Natural killer cell (primary cell): ENCODE results near the gene NCSTN. TPM values are rescaled to one million over a fixed set of nuclear protein-coding genes. Genes with fewer than 3 reads are reported as not detected.

Source experiments
- ATAC-seq, 3 donors: fragments of 150-1000 bp in 2 of 3; fragments of 200-7000 bp in 1 of 3; cut with Tn5 transposase; 1 replicate in 1 of 3; 2 replicates in 2 of 3; pipeline ENCODE4 v1.10.0; 2021; ENCODE audit warnings: mild to moderate bottlenecking in 2 of 3, moderate library complexity in 2 of 3
- DNase-seq, 2 donors: peaks; one replicate each; pipeline versions ENCODE4 v3.0.0 to v3.0.0-alpha.2; 2013 to 2021; ENCODE audit warnings: mixed read lengths in 1 of 2
- H3K27ac ChIP-seq: one replicate; pipeline ENCODE4 v1.5.1; 2013; ENCODE audit warnings: mild to moderate bottlenecking, low read length
- H3K27me3 ChIP-seq: one replicate; pipeline ENCODE4 v1.6.1; 2013; ENCODE audit warnings: low read length; ENCODE audit not compliant: control insufficient read depth, insufficient read depth
- H3K36me3 ChIP-seq: one replicate; pipeline ENCODE4 v1.6.1; 2013; ENCODE audit warnings: low read length; ENCODE audit not compliant: control insufficient read depth, insufficient read depth
- H3K4me1 ChIP-seq: one replicate; pipeline ENCODE4 v1.6.1; 2013; ENCODE audit warnings: low read length; ENCODE audit not compliant: control insufficient read depth, insufficient read depth
- H3K4me3 ChIP-seq: one replicate; pipeline ENCODE4 v1.5.1; 2013; ENCODE audit warnings: low read length
- H3K9me3 ChIP-seq: one replicate; pipeline ENCODE4 v1.6.1; 2013; ENCODE audit warnings: low read length; ENCODE audit not compliant: control insufficient read depth, insufficient read depth
- H3K27ac Mint-ChIP-seq, 2 donors: one replicate each; pipeline ENCODE4 v1.8.0; 2022; ENCODE audit warnings: mild to moderate bottlenecking in 2 of 2, mixed read lengths in 2 of 2, moderate library complexity in 1 of 2
- H3K27me3 Mint-ChIP-seq, 2 donors: one replicate each; pipeline ENCODE4 v1.8.0; 2022; ENCODE audit warnings: low read depth in 2 of 2, mixed read lengths in 2 of 2
- H3K36me3 Mint-ChIP-seq: one replicate; pipeline ENCODE4 v1.8.0; 2022; ENCODE audit warnings: mixed read lengths
- H3K4me1 Mint-ChIP-seq, 2 donors: one replicate each; pipeline ENCODE4 v1.8.0; 2022; ENCODE audit warnings: mixed read lengths in 2 of 2
- H3K4me3 Mint-ChIP-seq: one replicate; pipeline ENCODE4 v1.8.0; 2022; ENCODE audit warnings: mild to moderate bottlenecking, moderate library complexity, mixed read lengths
- H3K9me3 Mint-ChIP-seq, 2 donors: one replicate each; pipeline ENCODE4 v1.8.0; 2022; ENCODE audit warnings: mixed read lengths in 2 of 2
- CTCF ChIP-seq: fragments of 200-600 bp; IDR thresholded peaks from one replicate; pipeline ENCODE4 v1.8.0; 2022; ENCODE audit warnings: antibody characterized with exemption
- WGBS: methylation state at CpG from one replicate; pipeline ENCODE4 v1.1.7; 2013; ENCODE audit warnings: missing lambda C conversion rate; ENCODE audit not compliant: insufficient coverage; 5-methylcytosine and 5-hydroxymethylcytosine counted together
- intact Hi-C: fragments of 100-400 bp; cut with micrococcal nuclease; formaldehyde crosslinking; loops from one replicate; pipeline ENCODE4 v1.14.2; 2022
- total RNA-seq, 4 donors: library from RNA; stranded (reverse); fragments of 120-200 nt in 1 of 4; gene quantifications; one replicate each; pipeline versions ENCODE4 v1.2.3 to v1.2.4, GENCODE V29; 2013 to 2022

NCSTN gene
- total RNA-seq, 3 donors from 2014 or later (not counting 1 experiment from before 2014, with no cell fraction given): 104 to 140 (median 110) TPM

- H3K4me1 Mint-ChIP-seq: peaks cover 31 to 37% of the 10 kb centered on the region in 2 donors
- H3K27ac Mint-ChIP-seq: peak overlapping the region; percentile 99 to 100
- H3K4me3 Mint-ChIP-seq: peak overlapping the region; percentile 100
- DNase-seq: no peak
- H3K36me3 ChIP-seq: peaks cover 36% of the 10 kb centered on the region
- intact Hi-C loops: no loop called here
- WGBS: 81% methylated on average over 3 of the region's 3 CpGs
- no peak for ATAC-seq
- no peaks in the 10 kb centered on the region for H3K27me3 ChIP-seq
- H3K27ac ChIP-seq: peak overlapping the region; percentile 93
- no peak overlapping the region for H3K4me3 ChIP-seq
- TF ChIP-seq CTCF: no peak
- H3K36me3 Mint-ChIP-seq: peaks cover 16% of the 10 kb centered on the region
- peaks cover 16% of the 10 kb centered on the region for H3K4me1 ChIP-seq
- H3K9me3 ChIP-seq: no peaks in the 10 kb centered on the region
- H3K27me3 Mint-ChIP-seq: no peaks in the 10 kb centered on the region
- H3K9me3 Mint-ChIP-seq: no peaks in the 10 kb centered on the region
Measured at GRCh38 chr1:160344241-160344640, 1.1 kb downstream of the NCSTN start.

DNA sequence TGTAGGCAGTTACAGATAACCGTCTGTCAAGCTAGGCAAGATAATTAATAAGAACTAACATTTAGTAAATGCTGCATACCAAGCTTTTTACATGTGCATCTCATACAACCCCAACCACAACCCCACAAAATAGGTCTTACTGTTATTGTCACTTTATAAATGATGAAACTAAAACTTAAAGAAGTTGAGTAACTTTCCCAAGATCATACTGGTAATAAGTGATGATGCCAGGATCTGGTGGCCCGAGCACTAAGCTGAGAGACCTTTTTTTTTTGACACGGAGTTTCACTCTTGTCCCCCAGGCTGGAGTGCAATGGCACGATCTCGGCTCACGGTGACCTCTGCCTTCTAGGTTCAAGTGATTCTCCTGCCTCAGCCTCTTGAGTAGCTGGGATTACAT lies 1.8 kb downstream of the NCSTN start:
- Histone ChIP-seq H3K9me3 (no peaks in the 10 kb centered on the region), H3K4me1 (peaks cover 16% of the 10 kb centered on the region), H3K4me3 (no peak overlapping the region), H3K27ac (no peak overlapping the region), H3K36me3 (peaks cover 37% of the 10 kb centered on the region), H3K27me3 (no peaks in the 10 kb centered on the region)
- Mint-ChIP-seq H3K27ac (peak overlapping the region; percentile 13 to 99), H3K9me3 (no peaks in the 10 kb centered on the region), H3K4me3 (peak overlapping the region; percentile 100), H3K27me3 (no peaks in the 10 kb centered on the region), H3K4me1 (peaks cover 30 to 35% of the 10 kb centered on the region in 2 donors), H3K36me3 (peaks cover 9% of the 10 kb centered on the region)
- DNase-seq: no peak
- intact Hi-C loops: no loop called here
- no peak for ATAC-seq
- no peak for TF ChIP-seq CTCF
- WGBS: 98% methylated on average over 6 of the region's 6 CpGs

DNA sequence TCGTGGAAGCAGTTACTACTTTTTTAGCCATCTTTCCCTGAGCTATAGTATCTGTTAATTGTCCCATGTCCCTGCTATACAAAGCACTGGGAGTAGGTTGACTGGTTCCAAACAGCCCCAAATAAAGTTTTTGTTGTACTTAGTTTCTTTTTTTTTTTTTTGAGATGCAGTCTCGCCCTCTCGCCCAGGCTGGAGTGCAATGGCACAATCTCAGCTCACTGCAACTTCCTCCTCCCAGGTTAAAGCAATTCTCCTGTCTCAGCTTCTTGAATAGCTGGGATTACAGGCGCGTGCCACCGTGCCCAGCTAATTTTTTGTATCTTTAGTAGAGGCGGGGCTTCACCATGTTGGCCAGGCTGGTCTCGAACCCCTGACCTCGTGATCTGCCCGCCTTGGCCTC lies 3.3 kb downstream of the NCSTN start:
- H3K36me3 ChIP-seq: peaks cover 45% of the 10 kb centered on the region
- intact Hi-C loops: no loop called here
- H3K27ac ChIP-seq: peak overlapping the region; percentile 57
- H3K4me3 ChIP-seq: no peak overlapping the region
- H3K27me3 Mint-ChIP-seq: no peaks in the 10 kb centered on the region
- WGBS: 83% methylated on average over 10 of the region's 10 CpGs
- peaks cover 14% of the 10 kb centered on the region for H3K36me3 Mint-ChIP-seq
- peak overlapping the region in 1 of 2 donors; percentile 38 for H3K27ac Mint-ChIP-seq
- TF ChIP-seq CTCF: no peak
- H3K9me3 Mint-ChIP-seq: no peaks in the 10 kb centered on the region
- H3K27me3 ChIP-seq: no peaks in the 10 kb centered on the region
- H3K9me3 ChIP-seq: no peaks in the 10 kb centered on the region
- peaks cover 16% of the 10 kb centered on the region for H3K4me1 ChIP-seq
- H3K4me3 Mint-ChIP-seq: no peak overlapping the region
- ATAC-seq (no peak), DNase-seq (no peak)
- peaks cover 22 to 28% of the 10 kb centered on the region in 2 donors for H3K4me1 Mint-ChIP-seq

- intact Hi-C loops: no loop called here
- H3K4me3 ChIP-seq: no peak overlapping the region
- no peaks in the 10 kb centered on the region for H3K9me3 ChIP-seq
- H3K27ac ChIP-seq: peak overlapping the region; percentile 57
- no peak for DNase-seq
- H3K27ac Mint-ChIP-seq: peak overlapping the region; percentile 38 to 48
- peak in 1 of 3 donors; percentile 31 for ATAC-seq
- TF ChIP-seq CTCF: no peak
- no peaks in the 10 kb centered on the region for H3K27me3 ChIP-seq
- peaks cover 50% of the 10 kb centered on the region for H3K36me3 ChIP-seq
- peaks cover 15% of the 10 kb centered on the region for H3K36me3 Mint-ChIP-seq
- H3K4me3 Mint-ChIP-seq: no peak overlapping the region
- peaks cover 16% of the 10 kb centered on the region for H3K4me1 ChIP-seq
- no peaks in the 10 kb centered on the region for H3K27me3 Mint-ChIP-seq
- H3K9me3 Mint-ChIP-seq: no peaks in the 10 kb centered on the region
- WGBS: 24% methylated on average over 3 of the region's 4 CpGs
- H3K4me1 Mint-ChIP-seq: peaks cover 22 to 26% of the 10 kb centered on the region in 2 donors
Measured at GRCh38 chr1:160346958-160347357, 3.8 kb downstream of the NCSTN start.
